Measurements from ENCODE around the gene OSBPL9.
"Not testable (repeated sequence)": the region's sequence is repeated elsewhere in the genome, so short reads cannot be mapped to it uniquely, and the experiment has no call there.

OSBPL9 gene

DNA sequence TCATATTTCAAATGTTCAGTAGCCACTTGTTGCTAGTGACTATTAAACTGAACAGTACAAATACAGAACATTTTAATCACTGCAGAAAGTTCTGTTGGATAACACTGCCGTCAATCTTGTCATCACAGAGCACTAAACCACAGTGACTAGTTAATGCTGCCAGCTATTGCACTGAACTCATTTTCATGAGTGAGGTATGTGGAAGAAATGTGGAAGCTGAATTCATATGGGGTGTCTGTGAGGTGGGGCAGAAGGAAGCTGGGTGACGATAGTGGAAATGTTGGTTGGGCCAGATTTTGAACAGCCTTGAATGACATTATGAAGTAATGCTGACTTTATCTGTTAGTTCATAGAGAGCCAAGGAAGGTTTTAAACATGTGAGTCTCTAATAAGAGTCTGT lies 49.6 kb downstream of the OSBPL9 start:
- DNase-seq: no peak

- no peak for DNase-seq
These were observed 50.7 kb downstream of the OSBPL9 start for GRCh38 chr1:51667561-51667960.

- DNase-seq: no peak
These were observed 52.4 kb downstream of the OSBPL9 start for GRCh38 chr1:51669272-51669671.

DNA sequence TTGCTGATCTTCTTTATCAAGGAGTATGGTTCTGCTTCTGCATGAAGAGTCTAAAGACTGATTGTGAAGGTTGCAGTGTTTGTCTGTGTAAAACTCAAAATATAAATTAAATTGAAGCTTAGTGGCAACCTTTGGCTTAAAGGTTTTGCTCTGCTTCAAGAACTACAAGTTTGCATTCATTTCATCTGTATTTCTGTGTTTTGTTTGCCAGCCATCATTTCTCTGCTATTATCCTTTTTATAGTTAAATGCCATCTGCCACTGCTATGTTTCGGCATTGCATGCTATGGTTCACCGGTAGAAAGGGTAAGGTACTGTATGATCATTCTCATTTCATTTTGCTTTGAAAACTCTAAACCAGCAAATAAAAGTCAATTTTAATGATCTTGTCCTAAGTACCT lies 52.9 kb downstream of the OSBPL9 start:
- no peak for DNase-seq

DNA sequence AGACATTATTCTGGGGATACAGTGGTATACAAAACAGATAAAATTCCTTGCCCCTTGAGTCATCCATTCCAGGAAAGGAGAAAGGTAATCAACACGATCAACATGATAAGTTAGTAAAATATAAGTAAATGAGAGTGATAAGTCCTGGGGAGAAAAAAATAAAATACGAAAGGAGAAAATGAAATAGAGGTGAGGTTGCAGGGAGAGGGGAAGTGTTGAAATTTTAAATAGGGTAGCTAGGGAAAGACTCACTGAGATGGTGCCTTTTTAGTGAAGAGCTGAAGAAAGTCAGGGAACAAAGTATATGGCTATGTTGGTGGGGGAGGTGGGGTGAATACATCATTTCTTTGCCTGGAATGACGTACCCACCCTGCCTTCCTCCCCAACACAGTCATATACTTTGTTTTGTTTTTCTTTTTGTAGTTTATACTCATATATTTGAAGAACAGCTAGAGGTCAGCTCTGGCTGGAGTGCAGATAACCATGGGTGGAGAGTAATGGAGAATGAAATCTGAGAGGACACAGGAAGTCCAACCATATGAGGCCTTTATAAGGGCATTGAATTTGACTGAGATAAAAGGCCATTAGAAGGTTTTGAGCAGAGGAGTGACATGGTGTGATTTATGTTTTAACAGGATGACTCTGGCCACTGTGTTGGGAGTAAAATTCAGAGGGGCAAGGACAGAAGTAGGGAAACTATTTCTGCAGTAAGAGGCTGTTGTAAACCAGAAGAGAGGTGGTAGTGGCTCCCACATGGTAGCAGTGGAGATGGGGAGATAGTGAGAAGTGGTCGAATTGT lies 54.8 kb downstream of the OSBPL9 start:
- no peak for DNase-seq

DNA sequence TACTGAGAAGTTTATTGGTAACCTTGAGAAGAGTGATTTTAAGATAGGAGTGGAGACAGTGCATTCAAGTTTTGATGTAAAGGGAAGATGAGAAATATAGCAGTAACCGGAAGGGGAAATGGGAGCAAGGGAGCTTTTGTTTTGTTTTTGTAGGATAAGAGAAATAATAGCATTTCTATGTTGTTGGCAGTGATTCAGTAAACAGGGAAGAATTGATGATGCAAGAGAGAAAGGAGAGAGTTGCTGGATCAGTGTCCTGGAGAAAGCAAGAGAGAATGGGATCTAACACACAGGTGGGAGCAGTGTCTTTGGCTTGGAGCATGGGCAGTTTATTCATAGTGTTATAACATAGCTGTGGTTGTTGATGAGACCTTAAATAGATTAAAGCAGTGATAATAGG lies 56.4 kb downstream of the OSBPL9 start:
- no peak for DNase-seq

GRCh38 chr1:51675177-51675780 lies 58.4 kb downstream of the OSBPL9 start:
- no peak for DNase-seq

- no peak for DNase-seq
These were observed 62.5 kb downstream of the OSBPL9 start for GRCh38 chr1:51679435-51679834.

- no peak for DNase-seq
These were observed 67.9 kb downstream of the OSBPL9 start for GRCh38 chr1:51684776-51685175.

GRCh38 chr1:51686450-51686849 lies 69.6 kb downstream of the OSBPL9 start:
- no peak for DNase-seq

DNA sequence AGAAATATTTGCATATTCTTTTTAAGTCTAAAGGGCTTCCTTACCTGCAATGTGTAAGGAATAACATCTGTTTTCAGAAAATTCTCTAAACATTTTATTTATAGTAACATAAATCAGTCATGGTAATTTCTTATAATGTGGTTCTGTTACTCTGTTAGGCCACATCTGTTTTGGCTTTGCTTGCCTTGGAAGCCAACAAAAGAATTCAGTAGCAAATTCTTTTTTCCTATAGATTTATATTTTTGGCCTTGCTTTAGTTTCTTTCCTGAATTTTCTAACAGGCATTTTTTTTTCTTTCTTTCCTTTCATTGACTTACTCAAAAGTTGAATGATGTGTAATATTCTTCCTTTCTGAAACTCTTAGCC lies 72.2 kb downstream of the OSBPL9 start:
- DNase-seq: no peak

GRCh38 chr1:51689643-51690042 lies 72.8 kb downstream of the OSBPL9 start:
- no peak for DNase-seq

DNA sequence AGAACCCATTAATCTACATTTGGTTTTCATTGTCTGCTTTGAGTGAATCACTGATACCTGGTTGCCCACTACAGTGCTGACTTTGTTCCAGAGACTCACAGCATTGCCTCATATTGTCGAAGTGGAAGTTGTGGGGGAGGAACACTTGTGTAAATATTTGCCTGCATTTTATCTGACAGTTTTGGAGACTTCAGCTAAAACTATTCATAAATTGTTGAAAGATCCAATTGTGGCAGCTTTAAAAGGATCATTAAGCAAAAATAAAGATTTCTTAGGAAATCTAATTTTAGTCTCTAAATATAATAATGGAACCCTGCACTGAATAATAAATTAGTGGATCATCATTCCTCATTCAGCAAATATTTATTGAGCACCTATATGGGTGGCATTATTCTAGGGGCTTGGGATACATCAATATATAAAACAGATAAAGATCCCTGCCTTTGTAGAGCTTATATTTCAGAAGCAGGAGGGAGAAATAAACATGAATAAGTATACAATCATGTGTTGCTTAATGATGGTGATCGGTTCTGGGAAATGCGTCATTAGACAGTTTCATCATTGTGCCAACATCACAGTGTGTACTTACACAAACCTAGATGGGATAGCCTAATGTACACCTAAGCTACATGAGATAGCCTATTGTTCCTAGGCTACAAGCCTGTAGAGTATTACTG lies 73.5 kb downstream of the OSBPL9 start:
- no peak for DNase-seq

DNA sequence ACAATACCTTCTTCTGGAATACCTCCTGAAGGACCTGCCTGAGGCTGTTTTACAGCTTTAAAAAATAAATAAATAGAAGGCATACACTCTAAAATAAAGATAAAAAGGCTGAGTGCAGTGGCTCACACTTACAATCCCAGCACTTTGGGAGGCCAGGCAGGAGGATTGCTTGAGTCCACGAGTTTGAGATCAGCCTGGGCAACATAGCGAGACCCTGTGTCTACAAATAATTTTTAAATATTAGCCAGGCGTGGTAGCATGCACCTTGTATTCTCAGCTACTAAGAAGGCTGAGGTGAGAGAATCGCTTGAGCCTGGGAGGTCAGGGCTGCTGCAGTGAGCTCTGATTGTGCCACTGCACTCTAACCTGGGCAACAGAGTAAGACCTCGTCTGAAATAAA lies 75.0 kb downstream of the OSBPL9 start:
- no peak for DNase-seq

DNA sequence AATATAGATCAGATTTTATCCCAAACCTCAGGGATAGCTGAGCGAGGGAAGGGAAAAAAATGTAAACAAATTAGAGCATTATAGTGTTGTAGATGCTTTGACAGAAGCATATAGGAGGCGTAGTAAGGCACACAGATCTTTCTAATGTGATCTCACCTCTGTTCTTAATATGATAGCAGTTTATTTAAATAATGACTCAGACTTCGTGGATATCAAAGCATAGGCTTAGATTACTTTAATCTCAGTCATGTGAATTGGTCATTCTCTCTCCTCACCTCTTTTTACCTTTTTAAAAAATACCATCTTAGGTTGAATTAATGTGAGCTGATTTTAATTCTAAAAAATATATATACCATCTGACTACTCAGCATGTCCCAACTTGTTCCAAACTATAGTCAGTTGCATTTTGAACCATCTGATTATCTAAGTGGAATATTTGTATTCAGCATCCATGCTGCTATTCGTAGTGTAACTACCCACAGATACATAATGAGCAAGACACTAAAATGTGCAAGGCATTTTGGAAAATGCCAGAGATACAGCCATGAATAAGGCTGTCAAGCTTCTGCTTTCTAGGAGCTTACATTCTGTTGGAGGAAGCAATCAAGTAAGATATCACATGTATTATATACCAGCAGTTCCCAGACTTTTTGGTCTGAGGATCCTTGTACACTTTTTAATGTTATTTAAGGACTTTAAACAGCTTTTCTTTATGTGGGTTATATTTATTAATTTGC lies 76.7 kb downstream of the OSBPL9 start:
- DNase-seq: no peak

- no peak for DNase-seq
These were observed 80.3 kb downstream of the OSBPL9 start for GRCh38 chr1:51697166-51697565.

DNA sequence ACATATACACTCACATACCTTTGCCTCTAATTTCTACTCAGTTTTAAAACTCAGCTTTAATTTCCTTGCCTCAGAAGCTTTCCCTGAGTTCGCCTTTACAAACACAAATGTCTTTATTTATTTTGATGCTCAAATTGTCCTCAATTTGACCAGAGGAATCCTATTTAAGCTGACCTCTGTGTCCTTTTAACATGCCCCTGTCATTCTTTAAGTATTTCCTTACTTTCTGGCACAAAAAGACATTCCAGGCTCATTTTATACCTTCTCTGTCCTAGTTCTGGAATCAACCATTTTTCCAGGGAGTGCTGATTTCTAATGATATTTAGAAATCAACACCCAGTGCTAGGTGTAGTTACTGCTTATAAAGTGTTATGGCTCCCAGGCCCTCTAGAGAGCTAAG lies 82.5 kb downstream of the OSBPL9 start:
- DNase-seq: no peak

- DNase-seq: not testable (repeated sequence)
These were observed 84.9 kb downstream of the OSBPL9 start for GRCh38 chr1:51701782-51702181.

- not testable (repeated sequence) for DNase-seq
These were observed 85.3 kb downstream of the OSBPL9 start for GRCh38 chr1:51702220-51702619.

- no peak for DNase-seq
These were observed 88.1 kb downstream of the OSBPL9 start for GRCh38 chr1:51705035-51705434.

- DNase-seq: no peak
These were observed 92.2 kb downstream of the OSBPL9 start for GRCh38 chr1:51708911-51709760.

DNA sequence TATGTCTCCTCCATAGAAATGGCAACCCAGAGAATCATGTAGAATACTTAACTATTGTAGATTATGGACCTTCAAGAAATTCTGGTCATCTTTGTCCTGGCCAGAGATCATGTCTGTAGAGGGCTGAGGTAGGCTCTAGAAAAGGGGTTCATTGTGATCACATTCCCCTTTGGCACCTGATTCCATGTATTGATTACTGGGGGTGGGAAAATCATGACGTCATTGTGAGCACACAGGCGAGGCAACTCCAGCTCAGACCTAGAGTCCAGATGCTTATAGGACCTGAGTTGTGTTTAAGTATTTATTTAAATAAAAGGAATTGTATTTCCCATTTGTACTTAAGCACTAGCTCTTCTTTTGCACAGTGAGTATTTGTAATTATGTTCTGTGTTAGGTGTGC lies 93.1 kb downstream of the OSBPL9 start:
- DNase-seq: no peak

All from effector CD8-positive, alpha-beta T cell (primary cell).